HL-60 (cell line): ENCODE measurements around the gene MYLK3.

Source experiments
- DNase-seq, 2 experiments: peaks; one replicate each; pipeline ENCODE4 v3.0.0-alpha.2; 2010 to 2020; ENCODE audit warnings: low read depth in 1 of 2, low spot score in 1 of 2
- H3K27ac ChIP-seq: fragments of 250-450 bp; sonication (Bioruptor Pico); replicated peaks from 2 replicates; pipeline ENCODE4 v1.5.1; 2020; ENCODE audit warnings: mild to moderate bottlenecking, moderate library complexity
- H3K27me3 ChIP-seq: fragments of 250-450 bp; sonication (Bioruptor Pico); 2 replicates; pipeline ENCODE4 v1.5.1; 2021; ENCODE audit warnings: mild to moderate bottlenecking, moderate library complexity; ENCODE audit not compliant: insufficient read depth, poor library complexity, severe bottlenecking
- H3K4me3 ChIP-seq: replicated peaks from 2 replicates; pipeline ENCODE4 v1.5.1; 2011; ENCODE audit warnings: mild to moderate bottlenecking, control low read depth, low read length; ENCODE audit not compliant: insufficient read depth
- GABPA ChIP-seq: IDR thresholded peaks from 2 replicates; pipeline ENCODE4 v1.6.1; 2012; ENCODE audit warnings: low read depth
- POLR2AphosphoS5 ChIP-seq: IDR thresholded peaks from 2 replicates; pipeline ENCODE4 v1.6.1; 2012; ENCODE audit warnings: low read depth
- SPI1 ChIP-seq: IDR thresholded peaks from 2 replicates; pipeline ENCODE4 v1.6.1; 2012; ENCODE audit warnings: low read depth, mild to moderate bottlenecking, borderline replicate concordance
- TF ChIP-seq, protein P1 (sequence below): IDR thresholded peaks from one replicate; pipeline ENCODE4 v1.5.1; 2011; ENCODE audit warnings: low read length, control low read depth, inconsistent platforms; ENCODE audit not compliant: insufficient read depth
- TF ChIP-seq, protein P2 (sequence below): IDR thresholded peaks from 2 replicates; pipeline ENCODE4 v1.6.1; 2012; ENCODE audit warnings: low read depth; ENCODE audit not compliant: insufficient replicate concordance

MYLK3 gene

DNA sequence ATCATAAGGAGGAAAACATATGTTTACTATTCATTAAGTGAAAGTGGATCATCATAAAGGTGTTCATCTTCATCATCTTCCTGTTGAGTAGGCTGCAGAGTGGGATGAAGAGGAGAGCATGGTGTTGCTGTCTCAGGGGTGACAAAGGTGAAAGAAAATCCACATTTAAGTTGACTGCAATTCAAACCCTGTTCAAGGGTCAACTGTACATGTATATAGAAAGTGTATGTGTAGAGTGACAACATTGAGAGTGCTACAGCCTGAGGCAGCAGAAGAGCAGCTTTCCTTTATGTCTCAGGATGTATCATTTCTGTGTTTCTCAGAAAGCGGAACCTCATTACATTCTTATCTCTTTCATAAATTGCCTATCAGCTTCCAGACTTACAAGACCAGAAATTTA, 41.5 kb downstream of the MYLK3 start:
- TF ChIP-seq, protein P1, sequence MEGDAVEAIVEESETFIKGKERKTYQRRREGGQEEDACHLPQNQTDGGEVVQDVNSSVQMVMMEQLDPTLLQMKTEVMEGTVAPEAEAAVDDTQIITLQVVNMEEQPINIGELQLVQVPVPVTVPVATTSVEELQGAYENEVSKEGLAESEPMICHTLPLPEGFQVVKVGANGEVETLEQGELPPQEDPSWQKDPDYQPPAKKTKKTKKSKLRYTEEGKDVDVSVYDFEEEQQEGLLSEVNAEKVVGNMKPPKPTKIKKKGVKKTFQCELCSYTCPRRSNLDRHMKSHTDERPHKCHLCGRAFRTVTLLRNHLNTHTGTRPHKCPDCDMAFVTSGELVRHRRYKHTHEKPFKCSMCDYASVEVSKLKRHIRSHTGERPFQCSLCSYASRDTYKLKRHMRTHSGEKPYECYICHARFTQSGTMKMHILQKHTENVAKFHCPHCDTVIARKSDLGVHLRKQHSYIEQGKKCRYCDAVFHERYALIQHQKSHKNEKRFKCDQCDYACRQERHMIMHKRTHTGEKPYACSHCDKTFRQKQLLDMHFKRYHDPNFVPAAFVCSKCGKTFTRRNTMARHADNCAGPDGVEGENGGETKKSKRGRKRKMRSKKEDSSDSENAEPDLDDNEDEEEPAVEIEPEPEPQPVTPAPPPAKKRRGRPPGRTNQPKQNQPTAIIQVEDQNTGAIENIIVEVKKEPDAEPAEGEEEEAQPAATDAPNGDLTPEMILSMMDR: no peak
- TF ChIP-seq, protein P2, sequence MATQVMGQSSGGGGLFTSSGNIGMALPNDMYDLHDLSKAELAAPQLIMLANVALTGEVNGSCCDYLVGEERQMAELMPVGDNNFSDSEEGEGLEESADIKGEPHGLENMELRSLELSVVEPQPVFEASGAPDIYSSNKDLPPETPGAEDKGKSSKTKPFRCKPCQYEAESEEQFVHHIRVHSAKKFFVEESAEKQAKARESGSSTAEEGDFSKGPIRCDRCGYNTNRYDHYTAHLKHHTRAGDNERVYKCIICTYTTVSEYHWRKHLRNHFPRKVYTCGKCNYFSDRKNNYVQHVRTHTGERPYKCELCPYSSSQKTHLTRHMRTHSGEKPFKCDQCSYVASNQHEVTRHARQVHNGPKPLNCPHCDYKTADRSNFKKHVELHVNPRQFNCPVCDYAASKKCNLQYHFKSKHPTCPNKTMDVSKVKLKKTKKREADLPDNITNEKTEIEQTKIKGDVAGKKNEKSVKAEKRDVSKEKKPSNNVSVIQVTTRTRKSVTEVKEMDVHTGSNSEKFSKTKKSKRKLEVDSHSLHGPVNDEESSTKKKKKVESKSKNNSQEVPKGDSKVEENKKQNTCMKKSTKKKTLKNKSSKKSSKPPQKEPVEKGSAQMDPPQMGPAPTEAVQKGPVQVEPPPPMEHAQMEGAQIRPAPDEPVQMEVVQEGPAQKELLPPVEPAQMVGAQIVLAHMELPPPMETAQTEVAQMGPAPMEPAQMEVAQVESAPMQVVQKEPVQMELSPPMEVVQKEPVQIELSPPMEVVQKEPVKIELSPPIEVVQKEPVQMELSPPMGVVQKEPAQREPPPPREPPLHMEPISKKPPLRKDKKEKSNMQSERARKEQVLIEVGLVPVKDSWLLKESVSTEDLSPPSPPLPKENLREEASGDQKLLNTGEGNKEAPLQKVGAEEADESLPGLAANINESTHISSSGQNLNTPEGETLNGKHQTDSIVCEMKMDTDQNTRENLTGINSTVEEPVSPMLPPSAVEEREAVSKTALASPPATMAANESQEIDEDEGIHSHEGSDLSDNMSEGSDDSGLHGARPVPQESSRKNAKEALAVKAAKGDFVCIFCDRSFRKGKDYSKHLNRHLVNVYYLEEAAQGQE: no peak
- TF ChIP-seq SPI1: no peak
- Histone ChIP-seq H3K27me3 (no peaks in the 10 kb centered on the region), H3K27ac (no peak overlapping the region), H3K4me3 (no peak overlapping the region)
- no peak for DNase-seq

DNA sequence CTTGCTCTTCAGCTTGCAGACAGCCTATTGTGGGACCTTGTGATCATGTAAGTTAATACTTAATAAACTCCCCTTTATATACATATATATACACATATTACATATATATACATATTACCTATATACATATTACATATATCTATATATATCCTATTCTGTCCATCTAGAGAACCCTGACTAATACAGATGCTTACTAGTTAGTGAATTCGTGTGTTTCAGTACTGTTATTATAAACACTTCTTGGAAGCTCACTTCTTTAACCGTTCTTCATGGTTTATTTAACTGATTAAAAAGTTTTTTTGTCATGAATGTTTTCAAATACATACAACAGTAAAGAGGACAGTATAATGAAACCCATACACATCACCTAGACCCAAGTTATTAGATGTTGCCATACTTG, 46.1 kb downstream of the MYLK3 start:
- TF ChIP-seq, protein P1: no peak
- no peak for TF ChIP-seq GABPA
- no peak for TF ChIP-seq POLR2AphosphoS5
- no peak for TF ChIP-seq SPI1
- TF ChIP-seq, protein P2: no peak
- no peaks in the 10 kb centered on the region for H3K27me3 ChIP-seq
- no peak overlapping the region for H3K27ac ChIP-seq
- H3K4me3 ChIP-seq: no peak overlapping the region
- DNase-seq: no peak

DNA sequence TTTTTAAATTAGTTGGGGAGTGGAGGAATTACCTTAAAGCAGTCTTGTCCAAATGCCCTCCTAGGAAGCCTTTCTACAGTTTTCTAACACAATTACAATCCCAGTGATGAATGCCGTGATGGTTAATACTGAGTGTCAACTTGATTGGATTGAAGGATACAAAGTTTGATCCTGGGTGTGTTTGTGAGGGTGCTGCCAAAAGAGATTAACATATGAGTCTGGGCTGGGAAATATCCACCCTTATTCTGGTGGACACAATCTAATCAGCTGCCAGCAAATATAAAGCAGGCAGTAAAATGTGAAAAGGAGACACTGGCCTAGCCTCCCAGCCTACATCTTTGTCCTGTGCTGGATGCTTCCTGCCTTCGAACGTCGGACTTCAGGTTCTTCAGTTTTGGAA, 46.5 kb downstream of the MYLK3 start:
- Histone ChIP-seq H3K4me3 (no peak overlapping the region), H3K27me3 (no peaks in the 10 kb centered on the region), H3K27ac (no peak overlapping the region)
- DNase-seq: no peak
- TF ChIP-seq GABPA: no peak
- TF ChIP-seq, protein P2: no peak
- TF ChIP-seq, protein P1: no peak
- TF ChIP-seq SPI1: no peak
- no peak for TF ChIP-seq POLR2AphosphoS5
